Endothelial cell of umbilical vein (primary cell): ENCODE results near the gene NAPB.

Experiments
- EZH2 ChIP-seq: IDR thresholded peaks from 2 replicates; pipeline ENCODE4 v1.6.1; 2012; ENCODE audit warnings: borderline replicate concordance, low read depth, mild to moderate bottlenecking, moderate library complexity, low read length, inconsistent platforms; ENCODE audit not compliant: severe bottlenecking
- TF ChIP-seq, protein P1 (sequence below): IDR thresholded peaks from 2 replicates; pipeline ENCODE4 v1.6.1; 2011; ENCODE audit not compliant: insufficient read depth, insufficient read length
- TF ChIP-seq, protein P2 (sequence below), 2 donors: IDR thresholded peaks; 1 replicate in 1 of 2; 2 replicates in 1 of 2; pipeline ENCODE4 v1.5.1; 2011; ENCODE audit warnings: low read length in 2 of 2, mild to moderate bottlenecking in 2 of 2, moderate library complexity in 2 of 2, control low read depth in 1 of 2, inconsistent platforms in 1 of 2, low read depth in 1 of 2; ENCODE audit not compliant: insufficient read depth in 1 of 2; ENCODE audit errors: extremely low read depth in 1 of 2

DNA sequence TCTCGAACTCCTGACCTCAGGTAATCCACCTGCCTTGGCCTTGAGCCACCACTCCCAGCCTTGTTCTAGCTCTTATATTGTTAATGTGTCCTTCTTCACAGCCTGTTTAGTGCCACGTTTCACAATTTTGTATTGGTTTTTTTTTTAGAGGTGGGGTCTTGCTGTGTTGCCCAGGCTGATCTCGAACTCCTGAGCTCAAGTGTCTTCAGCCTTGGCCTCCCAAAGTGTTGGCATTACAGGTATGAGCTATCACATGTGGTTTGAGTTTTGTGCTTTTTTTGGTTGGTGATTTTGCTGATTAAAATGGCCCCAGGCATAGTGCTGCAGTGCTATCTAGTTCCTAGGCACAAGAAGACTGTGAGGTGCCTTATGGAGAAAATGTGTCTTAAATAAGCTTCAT is 12.3 kb upstream of the NAPB start:
- TF ChIP-seq, protein P1, sequence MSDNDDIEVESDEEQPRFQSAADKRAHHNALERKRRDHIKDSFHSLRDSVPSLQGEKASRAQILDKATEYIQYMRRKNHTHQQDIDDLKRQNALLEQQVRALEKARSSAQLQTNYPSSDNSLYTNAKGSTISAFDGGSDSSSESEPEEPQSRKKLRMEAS: no peak
- TF ChIP-seq, protein P2, sequence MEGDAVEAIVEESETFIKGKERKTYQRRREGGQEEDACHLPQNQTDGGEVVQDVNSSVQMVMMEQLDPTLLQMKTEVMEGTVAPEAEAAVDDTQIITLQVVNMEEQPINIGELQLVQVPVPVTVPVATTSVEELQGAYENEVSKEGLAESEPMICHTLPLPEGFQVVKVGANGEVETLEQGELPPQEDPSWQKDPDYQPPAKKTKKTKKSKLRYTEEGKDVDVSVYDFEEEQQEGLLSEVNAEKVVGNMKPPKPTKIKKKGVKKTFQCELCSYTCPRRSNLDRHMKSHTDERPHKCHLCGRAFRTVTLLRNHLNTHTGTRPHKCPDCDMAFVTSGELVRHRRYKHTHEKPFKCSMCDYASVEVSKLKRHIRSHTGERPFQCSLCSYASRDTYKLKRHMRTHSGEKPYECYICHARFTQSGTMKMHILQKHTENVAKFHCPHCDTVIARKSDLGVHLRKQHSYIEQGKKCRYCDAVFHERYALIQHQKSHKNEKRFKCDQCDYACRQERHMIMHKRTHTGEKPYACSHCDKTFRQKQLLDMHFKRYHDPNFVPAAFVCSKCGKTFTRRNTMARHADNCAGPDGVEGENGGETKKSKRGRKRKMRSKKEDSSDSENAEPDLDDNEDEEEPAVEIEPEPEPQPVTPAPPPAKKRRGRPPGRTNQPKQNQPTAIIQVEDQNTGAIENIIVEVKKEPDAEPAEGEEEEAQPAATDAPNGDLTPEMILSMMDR (IDR thresholded peaks at IDR 0.05; ENCODE audit: extremely low read depth in 1 of 2, insufficient read depth in 1 of 2, low read depth in 1 of 2, low read length in 2 of 2): no peak
- TF ChIP-seq EZH2: no peak
